ENCODE data around the gene TGFB2.
"Not testable (repeated sequence)": the region's sequence is repeated elsewhere in the genome, so short reads cannot be mapped to it uniquely, and the experiment has no call there.

The TGFB2 gene

DNA sequence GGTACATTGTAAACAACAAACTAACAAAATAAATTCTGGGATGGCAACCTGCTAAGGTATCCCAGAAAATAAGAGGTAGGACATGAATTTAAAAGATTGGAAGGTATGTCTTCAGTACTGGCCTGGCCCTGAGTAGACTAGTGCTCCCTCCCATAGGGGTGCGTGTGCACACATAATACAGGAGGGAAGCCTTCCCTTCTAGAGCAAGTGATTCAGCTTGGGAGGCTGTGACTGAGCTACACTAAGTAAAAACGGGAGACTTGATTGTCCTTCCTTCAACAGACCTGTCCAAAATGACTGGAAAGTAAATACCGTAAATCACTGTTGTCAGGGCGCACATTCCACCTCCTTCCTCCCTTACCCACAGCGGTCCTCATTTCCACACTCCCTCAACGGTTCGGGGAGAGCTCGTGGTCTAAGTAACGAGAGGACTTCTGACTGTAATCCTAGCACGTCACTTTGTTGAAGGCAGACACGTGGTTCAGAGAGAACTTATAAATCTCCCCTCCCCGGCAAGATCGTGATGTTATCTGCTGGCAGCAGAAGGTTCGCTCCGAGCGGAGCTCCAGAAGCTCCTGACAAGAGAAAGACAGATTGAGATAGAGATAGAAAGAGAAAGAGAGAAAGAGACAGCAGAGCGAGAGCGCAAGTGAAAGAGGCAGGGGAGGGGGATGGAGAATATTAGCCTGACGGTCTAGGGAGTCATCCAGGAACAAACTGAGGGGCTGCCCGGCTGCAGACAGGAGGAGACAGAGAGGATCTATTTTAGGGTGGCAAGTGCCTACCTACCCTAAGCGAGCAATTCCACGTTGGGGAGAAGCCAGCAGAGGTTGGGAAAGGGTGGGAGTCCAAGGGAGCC, at the start of gene TGFB2:
TSS of gene TGFB2 (plus strand) at position 523 of the 859 bp plus-strand sequence. CDS start 1,366 bp downstream, outside the sequence.
- no peak for DNase-seq

DNA sequence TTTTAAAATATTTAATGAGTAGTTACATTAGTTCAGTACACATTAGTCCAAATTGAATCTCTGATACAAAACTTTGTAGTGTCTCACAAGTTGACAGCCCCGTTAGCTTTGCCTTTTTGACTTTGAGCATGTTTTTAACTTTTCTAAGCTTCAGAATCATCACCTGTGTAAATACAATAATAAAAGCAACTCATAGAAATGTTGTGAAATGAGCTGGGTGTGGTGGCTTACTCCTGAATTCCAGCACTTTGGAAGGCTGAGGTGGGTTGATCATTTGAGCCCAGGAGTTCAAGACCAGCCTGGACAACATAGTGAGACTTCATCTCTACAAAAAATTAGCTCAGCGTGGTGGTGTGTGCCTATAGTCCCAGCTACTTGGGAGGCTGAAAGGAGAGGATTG, 49.0 kb upstream of the TGFB2 start:
- no peak for DNase-seq

DNA sequence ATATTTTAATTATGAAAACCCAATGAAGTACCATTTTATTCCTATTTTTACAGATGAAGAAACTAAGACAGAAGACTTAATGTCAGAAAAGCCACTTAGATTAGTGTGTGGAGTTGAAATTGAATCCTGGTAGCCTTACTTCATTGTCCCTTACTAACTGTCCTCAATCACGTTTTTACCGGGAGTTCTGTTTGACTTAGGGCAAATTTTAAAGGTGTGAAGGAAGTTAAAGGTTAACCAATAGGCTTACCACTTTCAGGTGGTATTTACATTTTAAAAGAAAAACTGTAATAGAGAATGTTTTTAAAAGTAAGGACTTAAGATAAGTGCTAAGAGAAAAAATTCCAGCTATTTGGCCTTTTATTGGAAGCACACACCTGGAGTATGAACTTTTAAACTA, 47.7 kb upstream of the TGFB2 start:
- DNase-seq, result no peak

DNA sequence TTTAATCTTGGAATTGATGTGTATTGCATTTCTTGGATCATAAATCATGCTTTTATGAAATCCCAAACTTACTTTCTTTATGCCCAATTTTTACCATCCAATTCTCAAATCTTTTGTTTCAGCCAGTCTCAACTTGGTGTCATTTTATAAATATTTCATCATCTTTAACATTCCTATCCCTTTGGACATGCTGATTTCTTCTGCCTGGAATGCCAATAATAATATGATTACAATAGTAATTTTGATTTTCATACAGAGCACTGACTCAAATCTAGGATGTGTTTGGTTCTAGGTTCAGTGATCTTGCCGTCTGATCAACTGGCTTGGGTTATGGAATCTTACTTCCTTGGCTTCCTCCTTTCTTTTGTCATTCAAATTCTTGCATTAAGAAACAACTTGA, 47.3 kb upstream of the TGFB2 start:
- DNase-seq, result no peak

DNA sequence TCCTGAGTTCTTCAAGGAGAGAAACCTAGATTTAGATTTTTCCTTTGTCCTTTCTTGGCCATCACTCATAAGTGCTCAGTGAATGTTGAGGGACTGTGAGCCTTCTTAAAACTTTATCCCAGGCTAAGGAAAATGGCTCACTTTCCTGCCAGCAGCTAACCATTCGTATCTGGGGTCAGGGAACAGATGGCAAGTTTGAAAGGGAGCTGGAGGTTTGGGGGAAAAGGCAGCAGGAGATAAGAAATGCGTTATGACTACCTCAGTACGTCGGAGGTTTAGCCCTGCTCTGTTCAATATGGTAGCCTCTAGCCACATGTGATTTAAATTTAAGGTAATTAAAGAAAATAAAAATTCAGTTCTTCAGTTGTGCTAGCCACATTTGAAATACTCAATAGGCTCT, 46.7 kb upstream of the TGFB2 start:
- no peak for DNase-seq

DNA sequence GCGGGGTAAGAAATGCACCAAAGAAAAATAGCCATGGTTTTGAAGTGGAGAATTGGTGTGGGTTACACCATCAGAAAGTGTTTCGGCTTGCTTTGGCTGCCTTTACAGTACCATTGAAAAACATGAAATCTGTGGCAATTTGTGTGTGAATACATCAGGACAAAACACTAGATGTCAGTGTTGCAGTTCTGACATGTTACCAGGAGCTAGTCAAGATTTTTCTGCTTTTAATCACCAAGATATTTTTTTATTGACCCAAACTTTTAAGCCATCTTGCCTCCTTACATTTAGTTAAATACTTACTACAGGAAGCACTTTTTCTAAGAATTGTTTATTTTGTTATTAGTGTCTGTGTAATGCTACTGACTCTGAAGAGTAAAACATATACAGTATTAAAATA, 45.7 kb upstream of the TGFB2 start:
- DNase-seq, result no peak

DNA sequence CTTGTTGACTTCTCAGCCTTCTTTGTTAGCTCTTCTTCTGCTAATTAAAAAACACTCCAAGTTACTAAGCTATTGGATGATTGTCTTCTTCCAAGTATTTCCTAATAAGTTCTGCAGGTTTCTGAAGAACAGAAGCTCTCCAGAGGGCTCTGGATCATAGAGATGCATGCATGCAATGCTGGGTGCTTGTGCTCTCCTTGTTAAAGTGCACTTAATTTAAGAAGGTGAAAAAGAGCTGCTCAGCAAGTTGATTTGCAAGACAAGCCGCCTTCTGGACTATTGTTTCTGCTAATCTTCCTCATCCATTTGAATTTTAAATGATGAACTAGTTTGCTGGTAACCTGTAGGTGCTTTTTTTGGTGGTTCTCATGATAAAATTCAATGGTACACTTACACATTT, 43.9 kb upstream of the TGFB2 start:
- no peak for DNase-seq

DNA sequence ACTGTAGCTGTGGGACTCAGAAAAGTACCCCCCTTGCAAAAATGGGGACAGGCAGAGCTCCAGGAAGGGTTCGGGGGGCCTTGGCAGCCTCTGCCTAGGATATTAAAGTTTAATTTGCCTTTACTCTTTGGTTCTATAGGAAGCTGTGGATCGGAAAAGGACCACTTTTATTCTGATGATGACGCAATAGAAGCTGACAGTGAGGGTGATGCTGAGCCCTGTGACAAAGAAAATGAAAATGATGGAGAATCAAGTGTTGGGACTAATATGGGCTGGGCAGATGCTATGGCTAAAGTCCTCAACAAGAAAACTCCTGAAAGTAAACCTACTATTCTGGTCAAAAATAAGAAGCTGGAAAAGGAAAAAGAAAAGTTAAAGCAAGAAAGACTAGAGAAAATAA, 43.0 kb upstream of the TGFB2 start:
- DNase-seq, result no peak

DNA sequence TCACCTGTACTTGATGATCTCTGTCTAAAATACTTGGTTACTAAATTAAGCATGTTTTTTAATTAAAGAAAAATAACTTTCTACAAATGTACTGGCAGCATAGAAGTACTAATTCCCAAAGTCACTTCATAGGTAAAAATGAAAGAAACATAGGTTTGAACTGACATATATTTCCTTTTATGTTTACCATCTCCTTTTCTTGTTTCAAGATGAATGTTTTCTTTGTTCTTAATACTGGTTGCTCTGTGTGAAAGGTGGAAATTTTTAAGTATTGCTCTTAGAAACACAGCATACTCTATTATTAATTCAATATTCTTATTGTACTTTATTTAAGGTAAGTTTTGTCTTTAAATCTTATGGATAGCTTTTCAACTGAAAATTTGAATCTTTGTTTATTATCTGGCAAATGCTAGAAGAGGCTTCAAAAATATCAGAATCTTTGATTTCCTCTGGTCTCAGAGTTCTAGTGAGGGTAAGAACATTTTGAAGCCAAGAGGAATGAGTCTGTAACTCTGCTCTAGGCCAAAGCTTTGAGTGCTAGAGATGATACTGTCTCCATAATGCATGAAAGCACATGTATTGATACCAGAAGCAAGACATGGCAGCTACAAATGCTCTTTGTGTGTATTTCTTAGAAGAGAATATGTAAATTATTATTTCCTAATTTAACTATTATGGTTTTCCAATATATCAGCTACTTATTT, 41.8 kb upstream of the TGFB2 start:
- DNase-seq, result no peak

DNA sequence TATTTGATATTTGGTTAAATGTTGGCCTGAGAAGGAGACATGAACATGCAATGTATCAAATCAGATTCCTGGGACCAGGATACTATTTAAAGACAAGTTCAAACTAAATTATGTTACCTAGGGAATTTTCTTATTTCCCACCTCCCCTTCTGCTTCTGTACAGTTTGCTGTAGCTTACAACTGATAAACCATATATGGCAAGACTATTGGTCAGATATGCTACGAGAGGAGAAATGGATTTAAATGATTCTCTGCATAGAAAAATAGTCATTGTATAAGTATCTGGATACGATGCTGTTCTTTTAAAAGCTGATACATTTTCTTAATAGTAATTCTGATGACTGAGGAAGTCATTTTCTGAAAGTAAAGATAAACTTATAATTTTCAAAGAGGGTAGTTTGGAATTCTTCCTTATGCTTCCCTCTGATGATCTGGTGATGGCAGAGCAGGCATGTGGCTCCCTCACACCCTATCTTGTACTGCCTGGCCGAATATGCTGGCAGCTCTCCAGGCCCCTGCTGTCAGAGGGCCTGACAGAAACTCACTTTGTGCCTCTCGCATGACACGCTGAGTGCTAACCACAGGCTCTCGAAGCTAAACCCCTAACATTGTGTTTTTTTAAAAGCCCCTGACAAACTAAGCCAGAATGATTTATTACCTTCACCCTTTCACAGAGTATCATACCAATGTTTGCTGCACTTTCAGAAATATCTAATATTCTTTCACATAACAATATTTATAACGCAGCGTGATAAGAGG, 40.7 kb upstream of the TGFB2 start:
- no peak for DNase-seq

DNA sequence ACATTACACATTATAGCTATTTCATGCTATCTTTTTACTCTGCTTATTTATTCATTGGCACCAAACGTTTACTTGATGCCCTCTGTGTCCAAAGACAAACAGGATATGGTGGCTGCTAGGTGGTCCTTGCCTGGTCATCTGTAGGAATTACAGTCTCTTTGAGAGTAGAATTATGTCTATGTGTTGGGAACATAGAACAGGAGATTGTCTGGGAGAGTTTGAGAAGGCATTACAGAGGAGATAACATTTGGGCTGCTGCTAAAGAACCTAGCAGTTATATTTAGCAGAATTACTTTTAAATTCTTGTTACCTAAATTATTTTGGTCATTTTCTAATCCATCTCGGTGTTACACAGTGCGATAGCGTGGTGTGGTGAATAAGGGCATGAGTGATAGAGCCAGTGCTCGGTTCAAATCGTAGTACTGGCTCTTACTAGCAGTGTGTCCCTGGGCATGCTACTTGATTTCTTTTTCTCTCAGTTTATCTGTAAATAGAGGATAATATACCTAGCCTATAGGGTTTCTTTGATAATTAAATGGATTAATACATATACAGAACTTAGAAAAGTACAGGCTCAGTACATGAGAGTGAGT, 39.6 kb upstream of the TGFB2 start:
- no peak for DNase-seq

DNA sequence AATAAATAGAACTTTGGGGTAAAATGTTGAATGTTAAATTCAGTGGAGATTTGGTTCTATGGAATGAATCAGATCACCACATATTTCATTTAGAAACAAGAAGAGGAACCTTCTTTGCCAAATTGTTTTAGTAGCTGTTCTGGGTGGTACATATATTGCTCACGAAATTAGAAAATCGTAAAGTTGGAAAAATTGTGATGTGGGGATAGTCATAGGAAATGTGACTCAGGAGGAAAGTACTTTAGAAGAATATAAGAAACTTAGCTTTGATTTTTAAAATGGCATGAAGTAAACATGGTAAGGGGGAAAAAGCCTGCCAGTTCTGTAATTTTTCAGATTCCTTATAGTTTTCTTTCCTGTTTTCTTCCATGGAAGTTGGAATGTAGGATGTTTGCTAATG, 32.6 kb upstream of the TGFB2 start:
- no peak for DNase-seq

DNA sequence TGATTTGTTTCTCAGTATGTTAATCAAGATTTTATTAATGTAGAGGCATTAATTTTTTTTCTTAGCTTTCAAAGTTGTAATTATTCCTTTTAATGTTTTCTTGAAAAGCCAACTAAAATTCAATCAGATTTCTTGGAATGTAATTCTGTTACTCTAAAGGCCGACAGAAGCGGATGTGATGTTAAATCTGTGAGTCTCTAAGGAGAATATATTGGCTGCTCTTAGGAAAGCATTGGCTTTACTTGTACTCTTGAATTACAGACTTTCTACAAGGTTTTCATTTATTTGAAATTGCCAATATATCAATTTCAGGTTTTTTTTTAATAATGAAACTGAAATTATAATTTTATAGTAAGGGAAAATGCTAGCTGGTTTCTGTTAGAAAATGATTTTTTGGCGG, 30.8 kb upstream of the TGFB2 start:
- DNase-seq, result no peak

DNA sequence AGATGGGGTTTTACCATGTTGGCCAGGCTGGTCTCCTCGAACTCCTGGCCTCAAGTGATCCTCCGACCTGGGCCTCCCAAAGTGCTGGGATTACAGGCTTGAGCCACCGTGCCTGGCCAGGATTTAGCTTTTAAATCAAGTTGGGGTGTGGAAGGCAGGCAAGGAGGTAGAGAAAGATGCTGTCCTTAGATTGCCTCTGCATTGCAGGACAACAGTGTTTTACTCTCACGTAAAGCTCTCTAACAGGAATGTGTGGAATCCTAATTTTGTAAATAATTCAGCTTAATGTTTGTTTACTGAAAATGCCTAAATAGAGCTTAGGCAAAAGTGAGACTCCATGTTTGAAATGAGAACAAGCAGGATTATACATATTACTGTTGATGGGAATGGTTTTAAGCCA, 29.5 kb upstream of the TGFB2 start:
- no peak for DNase-seq

DNA sequence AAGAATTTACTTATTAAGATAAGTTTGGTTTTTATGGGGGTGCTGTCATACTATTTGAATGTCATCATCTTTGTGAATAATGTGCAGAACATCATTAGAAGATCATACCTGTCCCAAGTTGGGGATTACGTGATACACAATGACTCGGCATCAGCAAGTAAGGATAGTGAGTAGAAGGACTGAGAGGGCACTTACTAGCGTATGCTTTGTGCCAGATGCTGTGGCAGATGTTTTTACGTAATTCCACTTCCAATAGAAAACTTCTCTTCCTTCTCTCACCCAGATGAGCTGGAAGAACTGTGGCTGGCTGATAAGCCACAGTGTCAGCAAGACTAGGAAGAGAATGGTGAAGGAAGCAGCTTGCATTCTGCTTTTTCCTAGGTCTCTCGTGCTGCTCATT, 28.1 kb upstream of the TGFB2 start:
- DNase-seq, result no peak

DNA sequence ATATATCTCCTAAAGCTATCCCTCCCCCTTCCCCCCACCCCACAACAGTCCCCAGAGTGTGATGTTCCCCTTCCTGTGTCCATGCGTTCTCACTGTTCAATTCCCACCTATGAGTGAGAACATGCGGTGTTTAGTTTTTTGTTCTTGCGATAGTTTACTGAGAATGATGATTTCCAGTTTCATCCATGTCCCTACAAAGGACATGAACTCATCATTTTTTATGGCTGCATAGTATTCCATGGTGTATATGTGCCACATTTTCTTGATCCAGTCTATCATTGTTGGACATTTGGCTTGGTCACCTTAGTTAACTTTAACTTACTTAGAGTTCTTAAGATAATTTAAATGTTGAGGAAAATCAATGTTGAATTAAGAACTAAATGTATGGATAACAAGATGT, 25.0 kb upstream of the TGFB2 start:
- not testable (repeated sequence) for DNase-seq

DNA sequence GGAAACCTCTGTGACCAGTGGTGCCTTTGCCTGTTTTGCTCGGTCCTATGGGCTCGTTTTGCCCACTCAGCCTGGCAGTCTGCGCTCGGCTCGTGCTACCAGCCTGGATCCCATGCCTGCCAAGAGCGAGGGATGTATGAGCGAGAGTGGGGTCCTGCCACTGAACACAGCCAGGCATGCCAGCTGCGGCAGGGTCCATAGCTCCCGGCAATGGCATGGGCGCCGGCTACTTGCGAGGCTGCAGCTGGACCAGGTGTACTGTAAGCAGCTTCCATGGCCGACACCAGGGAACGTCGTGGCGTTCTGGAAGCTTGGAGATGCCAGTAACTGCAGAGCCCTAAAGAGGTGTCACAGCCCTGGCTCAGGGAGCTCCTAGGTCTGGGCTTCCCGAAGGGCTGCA, 22.4 kb upstream of the TGFB2 start:
- no peak for DNase-seq

DNA sequence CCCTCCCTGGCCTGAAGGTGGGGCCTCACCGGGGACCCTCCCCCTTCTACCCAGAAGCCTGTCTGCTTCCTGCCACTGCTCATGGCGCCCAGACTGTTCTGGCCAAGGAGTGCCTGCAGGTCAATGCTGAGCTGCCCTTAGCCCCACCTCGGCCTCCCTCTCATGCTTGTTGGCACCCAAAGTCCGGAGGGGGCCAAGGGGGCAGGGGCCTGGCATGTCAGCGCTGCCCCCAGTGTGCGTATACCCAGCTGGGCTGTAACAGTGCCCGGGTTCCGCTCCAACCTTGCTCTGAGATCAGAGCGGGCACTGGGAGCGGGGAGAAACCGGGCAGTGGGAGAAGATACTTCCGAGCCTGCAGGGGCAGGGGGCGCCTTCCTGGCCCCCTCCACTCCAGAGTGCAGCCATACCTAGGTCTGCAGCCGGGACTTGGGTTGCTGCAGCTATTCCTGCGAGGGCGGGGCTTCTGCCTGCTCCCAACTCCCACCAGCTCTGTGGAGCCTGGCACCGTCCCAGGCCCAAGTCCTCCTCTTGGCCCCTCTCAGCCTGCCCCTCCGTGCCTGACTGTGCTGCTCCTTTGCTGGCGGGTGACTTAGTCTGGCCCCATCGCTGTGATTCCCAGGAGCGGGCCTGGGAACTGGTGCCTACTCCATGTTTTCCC, 21.4 kb upstream of the TGFB2 start:
- no peak for DNase-seq

DNA sequence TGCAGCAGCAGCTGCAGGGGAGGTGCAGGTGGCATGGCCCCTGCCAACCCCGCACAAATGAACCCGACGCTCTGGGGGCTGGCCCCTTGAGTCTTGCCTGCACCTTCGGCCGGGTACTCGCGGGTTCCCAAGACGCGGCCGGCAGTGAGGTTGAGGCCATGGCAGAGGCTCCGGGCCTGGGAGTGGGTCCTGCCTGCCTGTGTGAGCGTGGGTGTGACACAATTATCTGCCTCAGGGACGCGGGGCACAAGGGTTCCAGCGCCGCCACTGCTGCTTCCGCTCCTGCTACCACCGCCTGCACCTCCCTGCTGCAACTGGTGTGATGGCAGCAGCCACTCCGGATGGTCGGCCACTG, 20.9 kb upstream of the TGFB2 start:
- no peak for DNase-seq

DNA sequence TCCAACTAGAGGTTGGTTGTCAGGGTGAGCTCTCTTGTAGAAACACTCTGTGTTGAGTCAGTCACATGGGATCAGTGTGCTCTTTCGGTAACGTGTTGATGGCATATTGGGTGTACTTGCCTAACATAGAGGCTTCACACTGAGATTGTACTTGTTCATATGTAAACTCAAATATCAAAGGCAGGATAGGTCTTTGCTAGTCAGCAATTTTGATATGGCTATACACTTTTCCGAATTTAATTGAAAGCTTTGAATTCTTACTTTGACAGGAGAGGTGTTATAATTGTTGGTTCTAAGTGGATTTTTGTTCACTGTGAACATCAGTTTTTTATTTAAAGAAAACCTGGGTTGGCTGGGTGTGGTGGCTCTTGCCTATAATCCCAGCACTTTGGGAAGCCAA, 16.4 kb upstream of the TGFB2 start:
- DNase-seq, result no peak

DNA sequence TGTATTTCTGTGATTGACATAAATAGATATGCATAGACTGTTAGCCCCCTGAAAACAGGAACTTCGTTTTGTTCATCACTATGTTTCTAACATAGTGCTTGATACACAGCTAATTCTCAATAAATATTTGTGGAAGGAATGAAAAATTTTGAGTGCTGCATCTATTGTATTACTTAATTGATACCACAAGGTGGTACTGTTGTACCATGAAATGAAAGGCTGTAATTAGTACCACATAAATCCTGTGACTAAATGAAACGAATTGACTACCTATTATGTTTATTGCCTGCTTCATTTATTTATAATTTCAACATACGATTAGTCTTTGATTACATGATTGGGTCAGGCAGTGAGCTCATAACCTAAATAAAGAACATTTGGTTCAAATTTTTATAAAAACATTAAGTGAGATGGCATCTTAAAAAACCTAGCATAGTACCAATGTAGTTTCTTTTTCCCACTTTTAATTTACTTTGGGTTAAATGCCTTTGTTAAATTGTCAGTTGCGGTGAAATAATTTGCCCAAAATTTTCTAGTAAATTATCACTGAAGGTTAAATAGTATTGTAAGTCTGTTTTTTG, 15.0 kb upstream of the TGFB2 start:
- no peak for DNase-seq

DNA sequence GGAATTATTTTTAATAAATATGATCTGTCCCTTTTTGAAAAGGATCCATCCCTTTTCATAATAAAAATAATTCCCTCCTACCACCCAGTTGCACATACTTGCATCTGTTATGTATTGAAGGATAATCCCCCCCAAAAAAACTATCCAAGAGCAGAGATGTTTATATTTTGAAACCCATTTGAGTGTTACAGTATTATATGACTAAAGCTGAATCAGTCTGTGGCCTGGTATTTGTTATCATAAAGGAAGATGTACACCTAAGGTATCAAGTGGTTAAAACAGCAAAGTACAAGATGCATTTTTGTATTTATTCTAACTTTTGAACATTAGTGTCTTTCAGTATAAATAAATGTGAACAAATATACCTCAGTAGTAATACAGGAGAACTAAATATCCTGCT, 12.7 kb upstream of the TGFB2 start:
- no peak for DNase-seq

DNA sequence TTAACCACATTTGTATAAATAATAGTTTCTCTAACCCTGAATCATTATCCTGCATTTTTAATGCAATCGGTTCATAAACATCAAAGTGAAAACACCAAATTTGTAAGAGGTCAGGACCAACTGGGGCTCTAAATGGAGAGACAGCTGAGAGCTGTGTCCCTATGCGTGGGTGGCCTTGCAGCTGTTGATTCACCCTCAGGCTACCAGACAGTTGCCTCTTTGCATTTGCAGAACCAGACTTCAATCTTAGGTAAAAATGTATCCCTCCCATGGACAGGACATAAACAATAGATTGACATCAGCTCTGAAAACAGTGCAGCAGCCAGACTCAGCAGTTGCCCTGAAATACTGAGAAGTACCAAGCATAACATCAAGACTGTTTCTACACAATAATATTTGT, 8.8 kb upstream of the TGFB2 start:
- DNase-seq, result no peak

All from activated CD8-positive, alpha-beta memory T cell treated with anti-CD3 and anti-CD28 coated beads, Interleukin-2, amount 50 U/mL, for 48 hours (primary cell).